B cell (primary cell): ENCODE data around the gene CCDC80. TPM values are rescaled to one million over a fixed set of nuclear protein-coding genes. Genes with fewer than 3 reads are reported as not detected.
"Not testable (repeated sequence)": the region's sequence is repeated elsewhere in the genome, so short reads cannot be mapped to it uniquely, and the experiment has no call there.

ENCODE experiments used
- ATAC-seq: fragments of 200-7000 bp; cut with Tn5 transposase; one replicate; pipeline ENCODE4 v1.10.0; 2021; ENCODE audit warnings: low read depth, mild to moderate bottlenecking, moderate number of reproducible peaks, moderate library complexity
- CTCF ChIA-PET: fragments of 350-600 bp; sonication (Branson Sonifier 250); formaldehyde crosslinking; loops from one replicate; lab custom pipeline; 2021; ENCODE audit warnings: antibody characterized with exemption, inconsistent platforms; lab: Charles Lee
- POLR2A ChIA-PET: fragments of 350-600 bp; sonication (Branson Sonifier 250); formaldehyde crosslinking; loops from one replicate; lab custom pipeline; 2021; ENCODE audit warnings: antibody characterized with exemption; lab: Charles Lee
- DNase-seq: peaks from one replicate; pipeline ENCODE4 v3.0.0; 2013
- H2AFZ ChIP-seq: 2 replicates; pipeline ENCODE4 v1.6.1; 2012; ENCODE audit warnings: mild to moderate bottlenecking, low read depth, low read length; ENCODE audit not compliant: insufficient read depth, poor library complexity, severe bottlenecking
- H3K27ac ChIP-seq, 2 donors: 1 replicate in 1 of 2; 2 replicates in 1 of 2; pipeline ENCODE4 v1.5.1; 2012 to 2013; ENCODE audit warnings: low read length in 2 of 2, mild to moderate bottlenecking in 2 of 2, moderate library complexity in 1 of 2
- H3K27me3 ChIP-seq, 4 experiments: fragments of 200-600 bp in 1 of 4; sonication (generic) in 1 of 4; replicated peaks in 1 of 4; 1 replicate in 2 of 4; 2 replicates in 2 of 4; pipeline versions ENCODE4 v1.6.1 to v1.7.0; 2013 to 2016; ENCODE audit warnings: low read length in 3 of 4, mild to moderate bottlenecking in 2 of 4, mixed read lengths in 1 of 4, moderate library complexity in 1 of 4; ENCODE audit not compliant: insufficient read depth in 4 of 4, control insufficient read depth in 3 of 4; ENCODE audit errors: control extremely low read depth in 1 of 4
- H3K36me3 ChIP-seq, 2 experiments: replicated peaks in 1 of 2; 1 replicate in 1 of 2; 2 replicates in 1 of 2; pipeline versions ENCODE4 v1.6.1 to v1.7.1; 2013; ENCODE audit warnings: low read length in 1 of 2; ENCODE audit not compliant: insufficient read depth in 2 of 2, control insufficient read depth in 1 of 2; ENCODE audit errors: control extremely low read depth in 1 of 2, extremely low read depth in 1 of 2
- H3K4me1 ChIP-seq, 2 donors: fragments of 200-600 bp in 1 of 2; sonication (generic) in 1 of 2; 1 replicate in 1 of 2; 2 replicates in 1 of 2; pipeline versions ENCODE4 v1.5.1 to v1.6.1; 2013 to 2017; ENCODE audit warnings: low read length in 2 of 2; ENCODE audit not compliant: control insufficient read depth in 2 of 2, insufficient read depth in 2 of 2
- H3K4me2 ChIP-seq: replicated peaks from 2 replicates; pipeline ENCODE3; 2012; ENCODE audit warnings: mild to moderate bottlenecking, low read depth, low read length; ENCODE audit not compliant: poor library complexity, severe bottlenecking
- H3K4me3 ChIP-seq, 5 experiments: fragments of 200-600 bp in 1 of 5; sonication (generic) in 1 of 5; 1 replicate in 3 of 5; 2 replicates in 2 of 5; pipeline versions ENCODE4 v1.5.1 to v1.7.0; 2011 to 2016; ENCODE audit warnings: low read length in 4 of 5, mild to moderate bottlenecking in 4 of 5, low read depth in 2 of 5, control low read depth in 1 of 5, moderate library complexity in 1 of 5; ENCODE audit not compliant: insufficient read depth in 1 of 5; ENCODE audit errors: control extremely low read depth in 1 of 5, extremely low read depth in 1 of 5
- H3K79me2 ChIP-seq: fragments of 200-600 bp; sonication (generic); one replicate; pipeline ENCODE4 v1.6.0; 2016; ENCODE audit warnings: low read length; ENCODE audit not compliant: control insufficient read depth, insufficient read depth
- H3K9ac ChIP-seq: fragments of 200-600 bp; sonication (generic); 2 replicates; pipeline ENCODE4 v1.6.1; 2017; ENCODE audit warnings: mild to moderate bottlenecking, low read length, moderate library complexity
- H3K9me3 ChIP-seq, 3 donors: one replicate each; pipeline versions ENCODE4 v1.6.1 to v1.7.1; 2013; ENCODE audit warnings: low read length in 2 of 3; ENCODE audit not compliant: control insufficient read depth in 2 of 3, insufficient read depth in 1 of 3; ENCODE audit errors: control extremely low read depth in 1 of 3
- H4K20me1 ChIP-seq: 2 replicates; pipeline ENCODE4 v1.6.0; 2012; ENCODE audit warnings: mild to moderate bottlenecking, low read length; ENCODE audit not compliant: insufficient read depth, control insufficient read depth, poor library complexity, severe bottlenecking
- H3K27ac Mint-ChIP-seq: one replicate; pipeline ENCODE4 v1.8.0; 2021; ENCODE audit warnings: mixed read lengths
- H3K27me3 Mint-ChIP-seq: one replicate; pipeline ENCODE4 v1.8.0; 2021; ENCODE audit warnings: mixed read lengths
- H3K4me1 Mint-ChIP-seq: one replicate; pipeline ENCODE4 v1.8.0; 2021; ENCODE audit warnings: mixed read lengths
- H3K4me3 Mint-ChIP-seq: one replicate; pipeline ENCODE4 v1.8.0; 2021; ENCODE audit warnings: mixed read lengths
- H3K9me3 Mint-ChIP-seq: one replicate; pipeline ENCODE4 v1.8.0; 2022; ENCODE audit warnings: mixed read lengths; ENCODE audit not compliant: insufficient read depth
- CTCF ChIP-seq: fragments of 200-600 bp; IDR thresholded peaks from one replicate; pipeline ENCODE4 v1.8.0; 2022; ENCODE audit warnings: antibody characterized with exemption, mild to moderate bottlenecking
- EZH2 ChIP-seq: IDR thresholded peaks from 2 replicates; pipeline ENCODE4 v1.6.1; 2012; ENCODE audit warnings: borderline replicate concordance, low read depth, mild to moderate bottlenecking, moderate library complexity, low read length; ENCODE audit not compliant: insufficient read depth, poor library complexity, severe bottlenecking
- WGBS: methylation state at CpG from one replicate; pipeline ENCODE4 v1.1.5; 2013; ENCODE audit warnings: missing lambda C conversion rate; ENCODE audit not compliant: insufficient coverage; 5-methylcytosine and 5-hydroxymethylcytosine counted together
- intact Hi-C: fragments of 100-400 bp; cut with micrococcal nuclease; formaldehyde crosslinking; loops from one replicate; pipeline ENCODE4 v1.10.0; 2022
- polyA plus RNA-seq: library from polyadenylated mRNA; depleted of rRNA; stranded (reverse); fragments of >200 nt; gene quantifications from 2 replicates; pipeline ENCODE4 v1.2.3, GENCODE V29; 2012
- total RNA-seq, 2 donors: library from RNA; stranded (reverse); fragments of 120-200 nt in 1 of 2; gene quantifications; 1 replicate in 1 of 2; 2 replicates in 1 of 2; pipeline versions ENCODE4 v1.2.3 to v1.2.4, GENCODE V29; 2013 to 2022

Gene CCDC80
- total and polyA plus RNA-seq, 2 donors (not counting 1 experiment from before 2014, with no cell fraction given), result under 0.01 TPM; not detected in 1

- no peak overlapping the region for H3K27ac ChIP-seq
These were observed 26.7 kb upstream of the CCDC80 start for GRCh38 chr3:112667599-112667998.

GRCh38 chr3:112665009-112665408, 24.1 kb upstream of the CCDC80 start:
- DNase-seq, H3K4me3 Mint-ChIP-seq, POLR2A ChIA-PET, H3K36me3 ChIP-seq, H3K4me1 Mint-ChIP-seq, H3K9ac ChIP-seq, H3K27ac Mint-ChIP-seq, H3K79me2 ChIP-seq, intact Hi-C loops, H4K20me1 ChIP-seq, H3K4me2 ChIP-seq, H3K27me3 ChIP-seq, ATAC-seq, H3K4me3 ChIP-seq, H3K9me3 Mint-ChIP-seq, H3K9me3 ChIP-seq, H3K27ac ChIP-seq, CTCF ChIA-PET, H3K4me1 ChIP-seq, H2AFZ ChIP-seq: not testable (repeated sequence)
- peaks cover 15% of the 10 kb centered on the region for H3K27me3 Mint-ChIP-seq
- WGBS, result 97% methylated on average over 6 of the region's 9 CpGs

More at GRCh38 chr3:112667599-112667998, 26.7 kb upstream of the CCDC80 start:
- WGBS, result no CpG with 5 or more reads among the region's 4 CpGs
- Mint-ChIP-seq H3K27me3 (peaks cover 16% of the 10 kb centered on the region), H3K27ac (no peak overlapping the region), H3K9me3 (no peaks in the 10 kb centered on the region), H3K4me1 (peaks cover 4% of the 10 kb centered on the region), H3K4me3 (no peak overlapping the region)
- ChIA-PET POLR2A (no interaction called here), CTCF (no interaction called here)
- Histone ChIP-seq H3K9ac (no peak overlapping the region), H3K9me3 (no peaks in the 10 kb centered on the region), H3K4me2 (no peak overlapping the region), H3K4me1 (no peaks in the 10 kb centered on the region), H3K79me2 (no peaks in the 10 kb centered on the region), H4K20me1 (no peaks in the 10 kb centered on the region), H3K27me3 (peaks cover 0 to 3% (median 0%) of the 10 kb centered on the region in 4 experiments), H2AFZ (no peak overlapping the region), H3K36me3 (no peaks in the 10 kb centered on the region), H3K4me3 (no peak overlapping the region)
- TF ChIP-seq CTCF, result no peak
- TF ChIP-seq EZH2, result no peak
- intact Hi-C loops, result no loop called here
- DNase-seq, result no peak
- ATAC-seq, result no peak
